HG03354 (cell line): ENCODE measurements around the gene AMIGO1.

ENCODE experiments used
- ATAC-seq: cut with Tn5 transposase; IDR thresholded peaks from one replicate; pipeline ENCODE4 v1.9.1; 2021; ENCODE audit warnings: mild to moderate bottlenecking; ENCODE audit not compliant: unreplicated experiment, poor library complexity, severe bottlenecking

AMIGO1 gene

GRCh38 chr1:109508001-109508872, 1.3 kb downstream of the AMIGO1 start:
- ATAC-seq, result no peak

GRCh38 chr1:109504974-109505373, 4.6 kb downstream of the AMIGO1 start:
- no peak for ATAC-seq

- ATAC-seq, result no peak
These were observed 5.6 kb downstream of the AMIGO1 start for GRCh38 chr1:109503935-109504334.

GRCh38 chr1:109502364-109502851, 7.1 kb downstream of the AMIGO1 start:
- ATAC-seq, result no peak

GRCh38 chr1:109501644-109502363, 7.7 kb downstream of the AMIGO1 start:
- ATAC-seq, result no peak

- no peak for ATAC-seq
These were observed 8.6 kb downstream of the AMIGO1 start for GRCh38 chr1:109500941-109501381.

GRCh38 chr1:109499661-109500536, 9.6 kb downstream of the AMIGO1 start:
- ATAC-seq, result no peak

- ATAC-seq, result no peak
These were observed 10.4 kb downstream of the AMIGO1 start for GRCh38 chr1:109499081-109499480.

GRCh38 chr1:109498161-109498801, 11.2 kb downstream of the AMIGO1 start:
- no peak for ATAC-seq

GRCh38 chr1:109497449-109498160, 11.9 kb downstream of the AMIGO1 start:
- ATAC-seq, result no peak

- no peak for ATAC-seq
These were observed 13.8 kb downstream of the AMIGO1 start for GRCh38 chr1:109495738-109496137.

- peak; percentile 92 for ATAC-seq
These were observed 15.6 kb downstream of the AMIGO1 start, which contains the start of gene CYB561D1 for GRCh38 chr1:109493805-109494539. TSS of gene CYB561D1 (plus strand) at chr1:109494094. CDS start at chr1:109494140, 46 bp downstream.

- no peak for ATAC-seq
These were observed 16.3 kb downstream of the AMIGO1 start for GRCh38 chr1:109493227-109493626.

GRCh38 chr1:109492779-109493178, 16.7 kb downstream of the AMIGO1 start:
- ATAC-seq, result no peak

GRCh38 chr1:109491372-109491771, 18.2 kb downstream of the AMIGO1 start:
- no peak for ATAC-seq

- ATAC-seq, result no peak
These were observed 18.6 kb downstream of the AMIGO1 start for GRCh38 chr1:109490934-109491302.

GRCh38 chr1:109490029-109490933, 19.2 kb downstream of the AMIGO1 start:
- ATAC-seq, result peak; percentile 38
